GM18868 (cell line): ENCODE data around the gene EXOG.

ENCODE experiments used
- ATAC-seq: cut with Tn5 transposase; IDR thresholded peaks from one replicate; pipeline ENCODE4 v1.9.1; 2021; ENCODE audit warnings: mild to moderate bottlenecking, moderate library complexity; ENCODE audit not compliant: unreplicated experiment

EXOG gene, protein sequence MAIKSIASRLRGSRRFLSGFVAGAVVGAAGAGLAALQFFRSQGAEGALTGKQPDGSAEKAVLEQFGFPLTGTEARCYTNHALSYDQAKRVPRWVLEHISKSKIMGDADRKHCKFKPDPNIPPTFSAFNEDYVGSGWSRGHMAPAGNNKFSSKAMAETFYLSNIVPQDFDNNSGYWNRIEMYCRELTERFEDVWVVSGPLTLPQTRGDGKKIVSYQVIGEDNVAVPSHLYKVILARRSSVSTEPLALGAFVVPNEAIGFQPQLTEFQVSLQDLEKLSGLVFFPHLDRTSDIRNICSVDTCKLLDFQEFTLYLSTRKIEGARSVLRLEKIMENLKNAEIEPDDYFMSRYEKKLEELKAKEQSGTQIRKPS

GRCh38 chr3:38496131-38496910, at the start of gene EXOG:
TSS of gene EXOG (plus strand) at chr3:38496340. CDS start at chr3:38496368, 28 bp downstream.
- peak; percentile 93 for ATAC-seq

DNA sequence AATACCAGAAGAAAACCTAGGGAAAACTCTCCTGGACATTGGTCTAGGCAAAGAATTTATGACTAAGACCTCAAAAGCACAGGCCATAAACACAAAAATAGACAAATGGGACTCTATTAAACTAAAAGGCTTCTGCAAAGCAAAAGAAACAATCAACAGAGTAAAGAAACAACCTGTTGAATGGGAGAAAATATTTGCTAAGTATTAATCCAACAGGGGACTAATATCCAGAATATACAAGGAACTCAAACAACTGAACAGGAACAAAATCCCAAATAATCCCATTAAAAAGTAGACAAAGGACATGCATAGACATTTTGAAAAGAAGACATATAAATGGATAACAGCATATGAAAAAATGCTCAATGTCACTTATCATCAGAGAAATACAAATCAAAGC, 49.3 kb upstream of the EXOG start:
- ATAC-seq, result no peak

DNA sequence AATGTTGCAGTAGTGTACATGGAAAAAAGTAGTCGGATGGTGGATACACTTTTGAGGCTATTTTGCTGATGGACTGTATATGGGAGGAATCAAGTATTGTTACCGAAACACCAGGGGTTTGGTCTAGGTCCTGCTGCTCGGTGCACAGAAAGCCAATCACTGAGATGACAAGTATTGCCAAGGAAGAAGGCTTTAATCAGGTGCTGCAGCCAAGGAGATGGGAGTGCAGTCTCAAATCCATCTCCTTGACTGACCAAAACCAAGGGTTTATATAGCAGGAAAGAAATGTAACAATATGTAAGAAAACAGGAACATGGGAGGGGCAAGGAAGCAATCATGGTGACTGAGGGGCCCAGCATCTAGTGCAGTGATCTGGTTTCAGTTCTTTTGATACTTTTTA, 45.3 kb upstream of the EXOG start:
- no peak for ATAC-seq

DNA sequence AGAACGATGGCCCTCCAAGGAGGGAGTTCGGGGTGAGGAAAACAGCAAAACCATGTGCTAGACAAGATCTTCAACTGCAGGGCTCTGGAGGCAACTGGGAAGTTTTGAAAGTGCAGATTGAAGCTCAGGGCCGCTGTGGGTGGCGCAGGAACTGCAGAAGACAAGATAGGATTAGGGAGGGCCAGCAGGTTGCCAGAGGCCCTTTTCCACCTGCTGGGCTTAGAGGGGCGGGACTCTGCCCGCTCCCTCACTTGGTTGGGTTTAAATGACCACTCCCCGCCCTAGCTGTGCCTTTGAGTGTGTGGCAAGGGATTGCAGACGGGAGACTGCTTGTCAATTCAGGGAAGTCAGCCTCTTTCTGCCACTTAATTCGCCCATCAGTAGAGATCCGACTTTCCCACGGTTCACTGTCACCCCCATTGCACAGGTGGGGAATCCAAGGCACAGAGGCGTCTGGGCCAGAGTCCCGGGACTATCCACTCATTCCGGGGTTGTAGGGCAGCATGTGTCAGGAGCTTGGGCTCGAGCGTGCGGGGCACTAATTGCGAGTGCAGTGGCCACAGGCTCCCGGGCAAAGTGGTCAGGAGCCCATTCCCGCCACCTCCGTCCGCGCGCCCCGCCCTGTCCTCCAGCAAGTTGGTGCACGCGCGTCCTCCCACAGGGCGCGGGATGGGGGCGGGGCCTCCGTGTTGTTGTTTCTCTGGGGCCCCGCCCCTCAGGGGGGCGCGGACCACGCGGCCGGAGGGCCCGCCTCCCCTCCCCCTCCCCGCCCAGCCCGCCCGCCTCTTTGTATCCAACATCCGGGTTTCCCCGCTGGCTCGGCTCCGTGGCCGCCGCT, 42.8 kb upstream of the EXOG start, which contains the start of gene ACVR2B:
TSS of gene ACVR2B (plus strand) at position 816 of the 838 bp plus-strand sequence. CDS start 433 bp downstream, outside the sequence.
- peak; percentile 69 for ATAC-seq

GRCh38 chr3:38453913-38454177, 42.3 kb upstream of the EXOG start:
- no peak for ATAC-seq

GRCh38 chr3:38454178-38454883, 41.8 kb upstream of the EXOG start:
- peak; percentile 35 for ATAC-seq

DNA sequence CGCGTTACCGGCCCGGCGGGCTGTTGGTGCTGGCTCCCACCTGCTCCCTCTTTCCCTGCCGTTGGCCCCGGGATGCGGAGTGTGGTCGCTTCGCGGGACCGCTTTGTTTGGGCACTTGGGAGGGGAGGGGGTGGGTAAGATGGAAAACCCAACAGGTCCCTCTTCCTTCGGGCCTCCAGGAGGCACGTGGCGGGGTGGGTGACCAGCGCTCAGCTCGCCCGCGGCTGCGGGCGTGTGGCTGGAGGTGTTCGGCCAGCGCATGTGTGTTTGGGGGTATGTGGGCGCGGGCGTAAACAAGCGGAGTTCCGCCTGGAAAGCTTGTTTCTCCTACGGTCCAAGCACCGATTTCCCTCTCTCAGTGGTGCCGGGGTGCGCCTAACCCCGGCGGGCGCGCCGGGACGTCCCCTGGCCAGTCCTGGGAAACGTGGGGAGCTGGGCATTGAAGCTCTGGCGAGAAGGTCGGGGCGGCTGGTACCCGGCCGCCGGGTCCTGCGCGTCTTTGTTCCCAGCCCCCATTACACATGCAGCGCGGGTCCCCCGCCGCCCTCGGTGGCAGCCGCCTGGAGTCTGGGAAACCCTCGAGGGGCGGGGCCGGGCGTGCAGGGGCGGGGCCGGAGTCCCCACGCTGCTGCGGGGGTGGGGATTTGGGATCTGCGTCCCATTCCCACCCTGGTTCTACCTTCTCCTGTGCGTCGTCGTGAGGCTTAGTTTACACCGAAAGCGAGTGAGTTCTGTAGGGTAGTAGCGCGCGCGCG, 41.1 kb upstream of the EXOG start:
- ATAC-seq, result peak; percentile 27

GRCh38 chr3:38455639-38456430, 40.3 kb upstream of the EXOG start:
- ATAC-seq, result no peak

- ATAC-seq, result no peak
These were observed 38.8 kb upstream of the EXOG start for GRCh38 chr3:38457111-38458003.

GRCh38 chr3:38458796-38459498, 37.2 kb upstream of the EXOG start:
- ATAC-seq, result no peak

DNA sequence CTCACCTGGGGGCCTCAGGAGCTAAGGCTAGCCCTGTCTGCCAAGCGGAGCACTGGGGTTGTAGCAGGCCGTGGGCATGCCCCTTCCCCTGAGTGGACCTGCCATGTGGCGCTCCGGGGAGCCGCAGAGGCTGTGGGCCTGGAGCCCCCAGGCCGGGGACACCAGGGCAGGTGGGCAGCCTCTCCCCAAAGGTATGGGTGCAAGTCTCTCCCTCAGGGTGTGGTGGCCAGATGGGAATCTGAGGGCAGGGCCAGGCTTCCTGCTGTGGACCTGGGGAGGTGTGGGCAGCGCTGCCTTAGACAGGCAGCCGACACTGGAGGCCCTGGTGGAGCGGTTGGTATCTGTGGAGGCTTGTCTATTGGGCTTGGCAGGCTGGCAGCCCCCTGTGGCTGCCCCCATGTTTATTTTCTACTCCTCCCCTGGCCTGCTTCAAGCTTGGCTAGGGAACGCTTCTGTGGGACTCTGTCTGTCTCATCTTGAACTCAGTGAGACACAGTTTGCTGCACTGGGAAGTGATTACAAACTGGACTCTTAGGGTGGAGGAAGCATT, 36.6 kb upstream of the EXOG start:
- ATAC-seq, result no peak

DNA sequence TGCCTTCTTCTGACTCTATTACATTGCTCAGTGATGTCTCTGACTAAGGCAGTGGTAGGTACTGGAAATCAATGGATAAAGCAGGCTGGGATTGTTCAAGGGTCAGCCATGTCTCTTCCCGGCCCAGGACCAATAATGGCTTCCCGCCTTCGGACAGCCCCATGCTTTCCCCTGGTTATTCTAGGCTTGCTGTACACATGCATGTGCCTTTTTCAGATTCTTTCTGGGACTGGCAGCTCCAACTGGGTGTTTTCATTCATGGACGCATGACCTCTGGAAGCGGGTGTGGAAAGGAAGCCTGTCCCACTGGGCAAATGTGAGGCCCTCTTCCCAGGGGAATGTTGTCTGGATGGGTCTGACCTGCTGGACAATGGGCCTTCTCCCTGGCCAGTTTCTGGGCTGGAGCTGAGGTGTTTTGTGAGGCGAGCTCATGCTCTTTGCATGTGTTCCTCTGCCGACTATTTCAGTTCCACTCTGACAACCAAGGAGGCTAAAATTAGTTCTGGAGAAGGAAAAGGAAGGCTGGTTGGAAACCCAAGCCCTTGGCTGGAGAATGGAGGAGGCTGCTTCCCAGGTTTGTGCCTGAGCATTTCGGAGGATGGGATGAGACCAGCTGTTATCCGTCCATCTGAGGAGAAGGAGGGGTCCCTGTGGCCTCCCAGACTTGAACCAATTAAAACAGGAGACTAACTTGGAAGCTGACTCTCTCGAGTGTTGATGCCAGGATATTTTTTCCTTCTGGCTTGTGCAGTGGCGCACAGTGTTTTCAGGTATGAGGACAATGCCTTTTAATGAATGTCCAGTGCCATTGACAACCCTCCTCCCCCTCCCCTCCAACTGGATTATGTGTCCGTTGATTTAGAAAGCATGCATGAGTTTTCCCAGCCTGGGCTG, 35.5 kb upstream of the EXOG start:
- ATAC-seq, result no peak

GRCh38 chr3:38465588-38466154, 30.5 kb upstream of the EXOG start:
- ATAC-seq, result no peak

DNA sequence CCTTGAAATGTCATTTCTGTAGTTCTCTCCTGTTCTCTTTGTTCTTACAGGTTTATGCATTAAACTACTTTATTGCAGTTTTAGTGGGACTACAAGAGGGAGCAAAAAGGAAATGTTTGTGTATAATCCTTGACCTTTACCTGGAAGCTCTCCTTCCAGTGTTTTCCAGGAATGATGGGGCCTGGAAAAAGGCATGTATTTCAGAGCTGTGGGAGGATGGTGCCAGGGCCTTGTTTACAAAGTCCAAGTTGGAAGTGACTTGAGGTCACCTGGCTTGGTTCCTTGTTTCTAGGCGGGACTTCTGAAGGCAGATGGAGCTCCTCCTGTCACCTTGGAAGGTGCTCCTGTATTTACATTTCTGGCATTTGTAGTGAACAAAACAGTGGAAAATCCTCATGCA, 27.4 kb upstream of the EXOG start:
- no peak for ATAC-seq

- no peak for ATAC-seq
These were observed 26.3 kb upstream of the EXOG start for GRCh38 chr3:38469852-38470251.

DNA sequence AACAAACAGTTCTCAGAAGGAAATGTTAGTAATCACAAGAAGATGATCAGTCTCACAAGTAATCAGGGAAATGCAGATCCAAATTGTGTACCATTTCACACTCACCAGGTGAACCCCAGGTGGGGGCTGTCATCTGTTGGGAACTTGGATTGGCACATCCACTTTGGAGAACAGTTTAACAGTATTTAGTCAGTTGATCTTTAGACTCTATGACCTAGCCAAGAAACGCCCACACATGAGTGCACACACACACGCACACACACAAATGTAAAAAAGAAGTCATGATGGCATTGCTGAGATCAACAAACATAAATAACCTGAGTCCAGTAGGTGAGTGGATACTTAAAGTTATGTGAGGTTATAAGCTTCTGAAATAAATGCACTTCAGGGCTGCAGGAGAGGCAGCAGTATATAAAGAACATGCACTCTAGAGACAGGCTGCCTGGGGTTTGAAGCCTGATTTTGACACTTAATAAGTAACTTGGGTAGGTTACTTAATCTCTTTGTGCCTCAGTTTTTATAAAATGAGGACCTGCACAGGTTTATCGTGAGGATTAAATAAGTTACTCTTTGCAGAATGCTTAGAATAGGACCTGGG, 24.8 kb upstream of the EXOG start:
- no peak for ATAC-seq
